ENCODE measurements around the gene DCD. TPM values are rescaled to one million over a fixed set of nuclear protein-coding genes. Genes with fewer than 3 reads are reported as not detected.
A peak's percentile ranks its signal among the peaks of the same experiment; 100 is the strongest.
"Not testable (repeated sequence)": the region's sequence is repeated elsewhere in the genome, so short reads cannot be mapped to it uniquely, and the experiment has no call there.

Gene DCD
- total RNA-seq, 2 donors from 2014 or later: not detected

DNA sequence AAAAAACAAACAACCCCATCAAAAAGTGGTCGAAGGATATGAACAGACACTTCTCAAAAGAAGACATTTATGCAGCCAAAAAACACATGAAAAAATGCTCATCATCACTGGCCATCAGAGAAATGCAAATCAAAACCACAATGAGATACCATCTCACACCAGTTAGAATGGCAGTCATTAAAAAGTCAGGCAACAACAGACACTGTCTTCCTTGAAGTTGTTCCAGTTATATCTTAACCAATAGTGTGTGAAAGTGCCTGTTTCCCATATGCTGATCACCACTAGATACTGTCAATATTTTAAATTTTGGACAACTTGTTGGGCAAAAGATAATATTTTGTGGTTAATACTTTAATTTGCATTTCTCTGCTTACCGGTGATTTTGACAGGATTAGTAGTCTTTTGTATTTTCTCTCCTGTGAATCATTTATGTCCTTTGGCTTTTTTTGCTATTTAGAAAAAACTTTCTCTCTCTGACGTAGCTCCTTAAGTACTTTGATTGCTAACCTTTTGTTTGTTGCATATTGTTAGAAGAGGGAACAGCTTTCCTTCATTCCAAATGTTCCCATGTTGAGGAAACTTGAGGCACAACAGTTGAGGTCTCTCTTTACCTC lies 17.0 kb upstream of the DCD start:
- H3K4me3 Mint-ChIP-seq; H3K27ac Mint-ChIP-seq; H3K36me3 Mint-ChIP-seq; H3K4me1 Mint-ChIP-seq (ENCODE audit: low read depth in 2 of 2); ATAC-seq; H3K9me3 Mint-ChIP-seq; DNase-seq (ENCODE audit: low spot score): not testable (repeated sequence)
- peaks cover 13 to 30% of the 10 kb centered on the region in 2 donors for H3K27me3 Mint-ChIP-seq

- ATAC-seq (no peak), DNase-seq (ENCODE audit: low spot score) (no peak)
- Mint-ChIP-seq H3K4me3 (no peak overlapping the region), H3K9me3 (no peaks in the 10 kb centered on the region), H3K4me1 (ENCODE audit: low read depth in 2 of 2) (no peaks in the 10 kb centered on the region), H3K27me3 (peaks cover 11 to 28% of the 10 kb centered on the region in 2 donors), H3K27ac (no peak overlapping the region), H3K36me3 (no peaks in the 10 kb centered on the region)
These were observed 15.4 kb upstream of the DCD start for GRCh38 chr12:54663603-54664002.

GRCh38 chr12:54662026-54662425 lies 13.9 kb upstream of the DCD start:
- ATAC-seq (no peak), DNase-seq (ENCODE audit: low spot score) (no peak)
- Mint-ChIP-seq H3K27ac (no peak overlapping the region), H3K27me3 (peaks cover 13 to 23% of the 10 kb centered on the region in 2 donors), H3K4me3 (no peak overlapping the region), H3K9me3 (no peaks in the 10 kb centered on the region), H3K4me1 (ENCODE audit: low read depth in 2 of 2) (no peaks in the 10 kb centered on the region), H3K36me3 (no peaks in the 10 kb centered on the region)

- no peak for DNase-seq (ENCODE audit: low spot score)
- no peaks in the 10 kb centered on the region for H3K9me3 Mint-ChIP-seq
- no peak overlapping the region for H3K27ac Mint-ChIP-seq
- no peak for ATAC-seq
- no peaks in the 10 kb centered on the region for H3K4me1 Mint-ChIP-seq (ENCODE audit: low read depth in 2 of 2)
- peaks cover 12 to 19% of the 10 kb centered on the region in 2 donors for H3K27me3 Mint-ChIP-seq
- H3K36me3 Mint-ChIP-seq: no peaks in the 10 kb centered on the region
- no peak overlapping the region for H3K4me3 Mint-ChIP-seq
These were observed 12.9 kb upstream of the DCD start for GRCh38 chr12:54661048-54661447.

GRCh38 chr12:54660320-54660962 lies 12.3 kb upstream of the DCD start:
- DNase-seq (ENCODE audit: low spot score) (no peak), ATAC-seq (no peak)
- H3K9me3 Mint-ChIP-seq: no peaks in the 10 kb centered on the region
- H3K4me3 Mint-ChIP-seq: no peak overlapping the region
- H3K4me1 Mint-ChIP-seq (ENCODE audit: low read depth in 2 of 2): no peaks in the 10 kb centered on the region
- H3K36me3 Mint-ChIP-seq: no peaks in the 10 kb centered on the region
- peaks cover 12 to 19% of the 10 kb centered on the region in 2 donors for H3K27me3 Mint-ChIP-seq
- no peak overlapping the region for H3K27ac Mint-ChIP-seq

GRCh38 chr12:54658306-54659264 lies 10.4 kb upstream of the DCD start:
- Mint-ChIP-seq H3K4me1 (ENCODE audit: low read depth in 2 of 2) (no peaks in the 10 kb centered on the region), H3K4me3 (no peak overlapping the region), H3K36me3 (no peaks in the 10 kb centered on the region), H3K27ac (no peak overlapping the region), H3K27me3 (peaks cover 13 to 25% of the 10 kb centered on the region in 2 donors), H3K9me3 (no peaks in the 10 kb centered on the region)
- DNase-seq (ENCODE audit: low spot score) (no peak), ATAC-seq (peak; percentile 62 to 66)

DNA sequence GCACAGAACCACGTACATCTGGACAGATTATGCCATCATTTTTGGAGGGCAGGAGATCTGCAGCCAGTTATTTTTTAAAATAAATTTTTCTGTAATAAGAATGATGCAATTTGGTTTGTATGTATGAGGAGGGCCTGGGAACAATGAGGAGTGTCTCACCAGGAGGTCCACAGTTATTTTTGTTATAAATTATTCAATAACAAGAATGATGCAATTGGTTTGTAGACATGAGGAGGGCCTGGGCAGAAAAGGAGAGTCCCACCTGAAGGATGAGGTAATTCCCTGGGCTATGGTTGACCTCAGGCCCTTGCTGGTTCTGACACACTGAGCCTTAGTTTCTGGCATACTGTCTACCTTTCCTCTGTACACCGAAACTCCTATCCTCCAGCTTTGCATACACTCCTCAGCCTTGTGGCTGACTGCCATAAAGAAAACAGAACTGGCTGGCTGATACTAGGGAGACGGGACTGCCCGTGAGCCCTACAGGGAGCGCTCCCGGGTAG lies 9.0 kb upstream of the DCD start:
- H3K27me3 Mint-ChIP-seq: peaks cover 22 to 36% of the 10 kb centered on the region in 2 donors
- H3K36me3 Mint-ChIP-seq: no peaks in the 10 kb centered on the region
- H3K27ac Mint-ChIP-seq: no peak overlapping the region
- H3K4me3 Mint-ChIP-seq: no peak overlapping the region
- no peak for DNase-seq (ENCODE audit: low spot score)
- H3K4me1 Mint-ChIP-seq (ENCODE audit: low read depth in 2 of 2): no peaks in the 10 kb centered on the region
- no peaks in the 10 kb centered on the region for H3K9me3 Mint-ChIP-seq
- ATAC-seq: no peak

GRCh38 chr12:54654926-54655325 lies 6.8 kb upstream of the DCD start:
- DNase-seq (ENCODE audit: low spot score) (no peak), ATAC-seq (no peak)
- no peaks in the 10 kb centered on the region for H3K4me1 Mint-ChIP-seq (ENCODE audit: low read depth in 2 of 2)
- no peak overlapping the region for H3K4me3 Mint-ChIP-seq
- H3K36me3 Mint-ChIP-seq: no peaks in the 10 kb centered on the region
- H3K27me3 Mint-ChIP-seq: peaks cover 20 to 37% of the 10 kb centered on the region in 2 donors
- H3K27ac Mint-ChIP-seq: no peak overlapping the region
- no peaks in the 10 kb centered on the region for H3K9me3 Mint-ChIP-seq

DNA sequence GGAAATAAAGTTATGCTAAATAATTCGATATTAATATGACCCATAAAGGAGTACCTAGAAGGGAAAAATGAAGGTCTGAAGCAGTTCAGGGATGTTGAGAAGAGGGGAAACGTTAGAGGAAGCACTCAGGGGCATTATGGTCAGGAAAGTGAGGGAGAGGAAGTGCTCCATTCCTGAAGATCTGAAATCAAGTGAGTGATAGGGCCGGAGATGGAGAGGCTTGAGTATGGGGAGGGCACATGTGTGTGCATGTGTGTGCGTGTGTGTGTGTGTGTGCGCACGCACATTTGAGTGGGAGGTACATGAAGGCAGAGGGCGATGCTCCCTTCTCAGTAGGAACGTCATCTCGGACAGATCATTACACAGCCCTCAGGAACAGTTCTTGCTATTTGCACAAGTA lies 4.9 kb upstream of the DCD start:
- Mint-ChIP-seq H3K4me1 (ENCODE audit: low read depth in 2 of 2) (no peaks in the 10 kb centered on the region), H3K36me3 (no peaks in the 10 kb centered on the region), H3K27me3 (peaks cover 19 to 25% of the 10 kb centered on the region in 2 donors), H3K4me3 (no peak overlapping the region), H3K9me3 (no peaks in the 10 kb centered on the region), H3K27ac (no peak overlapping the region)
- ATAC-seq (no peak), DNase-seq (ENCODE audit: low spot score) (no peak)

DNA sequence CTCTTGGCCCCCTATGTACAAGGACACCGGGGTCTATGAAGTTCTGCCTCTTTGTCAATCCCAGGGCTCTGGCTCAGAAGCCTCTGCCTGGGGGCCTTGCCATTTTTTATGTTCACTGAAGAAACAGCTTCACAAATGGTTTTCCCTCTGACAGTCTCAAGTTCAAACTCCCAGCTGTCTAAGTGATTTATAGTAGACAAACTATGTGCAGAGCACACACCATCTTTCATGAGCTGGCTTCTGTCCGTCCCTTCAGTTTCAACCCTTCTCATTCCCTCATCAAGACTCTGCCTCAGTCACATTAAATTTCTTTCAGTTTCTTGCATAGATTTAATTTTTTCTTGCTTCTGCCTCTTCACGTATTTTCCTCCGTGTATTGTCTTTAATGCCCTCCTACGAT lies 2.7 kb upstream of the DCD start:
- Mint-ChIP-seq H3K27me3 (peaks cover 34 to 35% of the 10 kb centered on the region in 2 donors), H3K36me3 (no peaks in the 10 kb centered on the region), H3K4me1 (ENCODE audit: low read depth in 2 of 2) (no peaks in the 10 kb centered on the region), H3K9me3 (no peaks in the 10 kb centered on the region), H3K27ac (no peak overlapping the region), H3K4me3 (no peak overlapping the region)
- DNase-seq (ENCODE audit: low spot score) (no peak), ATAC-seq (no peak)

GRCh38 chr12:54650409-54650808 lies 2.2 kb upstream of the DCD start:
- DNase-seq (ENCODE audit: low spot score) (no peak), ATAC-seq (no peak)
- Mint-ChIP-seq H3K4me1 (ENCODE audit: low read depth in 2 of 2) (no peaks in the 10 kb centered on the region), H3K27ac (no peak overlapping the region), H3K4me3 (no peak overlapping the region), H3K27me3 (peaks cover 37% of the 10 kb centered on the region in 2 donors), H3K36me3 (no peaks in the 10 kb centered on the region), H3K9me3 (no peaks in the 10 kb centered on the region)

GRCh38 chr12:54649825-54650224 lies 1.7 kb upstream of the DCD start:
- Mint-ChIP-seq H3K27me3 (peaks cover 37 to 38% of the 10 kb centered on the region in 2 donors), H3K27ac (no peak overlapping the region), H3K9me3 (no peaks in the 10 kb centered on the region), H3K36me3 (no peaks in the 10 kb centered on the region), H3K4me3 (no peak overlapping the region), H3K4me1 (ENCODE audit: low read depth in 2 of 2) (no peaks in the 10 kb centered on the region)
- ATAC-seq (no peak), DNase-seq (ENCODE audit: low spot score) (no peak)

DNA sequence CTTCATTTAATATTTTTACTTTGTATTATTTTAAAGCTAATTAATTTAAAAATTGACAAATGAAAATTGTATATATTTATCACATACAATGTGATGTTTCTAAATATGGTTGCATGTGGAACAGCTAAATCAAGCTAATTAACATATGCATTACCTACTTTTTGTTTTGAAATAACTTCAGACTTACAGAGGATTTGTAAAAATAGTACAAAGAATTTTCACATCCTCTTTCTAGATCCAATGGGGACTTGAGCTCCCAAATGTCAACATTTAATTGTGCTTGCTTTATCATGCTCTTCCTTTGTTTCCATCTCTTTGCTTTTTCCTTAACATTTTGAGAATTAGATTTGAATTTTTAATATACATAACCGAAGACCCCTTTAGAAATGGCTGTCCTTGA lies 6.6 kb downstream of the DCD start:
- DNase-seq (ENCODE audit: low spot score): no peak
- no peak overlapping the region for H3K4me3 Mint-ChIP-seq
- ATAC-seq: no peak

GRCh38 chr12:54641089-54641488 lies 7.1 kb downstream of the DCD start:
- Mint-ChIP-seq H3K27me3 (peaks cover 10 to 16% of the 10 kb centered on the region in 2 donors), H3K27ac (no peak overlapping the region), H3K4me3 (no peak overlapping the region), H3K4me1 (ENCODE audit: low read depth in 2 of 2) (no peaks in the 10 kb centered on the region), H3K9me3 (no peaks in the 10 kb centered on the region), H3K36me3 (no peaks in the 10 kb centered on the region)
- DNase-seq (ENCODE audit: low spot score) (no peak), ATAC-seq (no peak)

More for the DNA sequence above, 6.6 kb downstream of the DCD start:
- H3K9me3 Mint-ChIP-seq: no peaks in the 10 kb centered on the region
- H3K4me1 Mint-ChIP-seq (ENCODE audit: low read depth in 2 of 2): no peaks in the 10 kb centered on the region
- H3K27ac Mint-ChIP-seq: no peak overlapping the region
- H3K36me3 Mint-ChIP-seq: no peaks in the 10 kb centered on the region
- peaks cover 15 to 21% of the 10 kb centered on the region in 2 donors for H3K27me3 Mint-ChIP-seq
